HUES64 (cell line): ENCODE measurements around the gene DRG2. TPM values are rescaled to one million over a fixed set of nuclear protein-coding genes. Genes with fewer than 3 reads are reported as not detected.

ENCODE experiments used
- H3K27ac ChIP-seq: 2 replicates; pipeline ENCODE4 v1.7.0; 2013; ENCODE audit warnings: low read depth, low read length, inconsistent platforms
- H3K27me3 ChIP-seq: 2 replicates; pipeline ENCODE4 v1.6.1; 2013; ENCODE audit warnings: mild to moderate bottlenecking, low read length; ENCODE audit not compliant: insufficient read depth
- H3K36me3 ChIP-seq: 2 replicates; pipeline ENCODE4 v1.6.1; 2013; ENCODE audit warnings: mild to moderate bottlenecking, low read length; ENCODE audit not compliant: insufficient read depth
- H3K4me1 ChIP-seq: 2 replicates; pipeline ENCODE4 v1.6.1; 2013; ENCODE audit warnings: mild to moderate bottlenecking, low read length, moderate library complexity; ENCODE audit not compliant: insufficient read depth
- H3K4me3 ChIP-seq: 2 replicates; pipeline ENCODE4 v1.5.1; 2013; ENCODE audit warnings: mild to moderate bottlenecking, low read length, moderate library complexity
- H3K9ac ChIP-seq: 2 replicates; pipeline ENCODE4 v1.6.1; 2013; ENCODE audit warnings: mild to moderate bottlenecking, low read depth, low read length
- H3K9me3 ChIP-seq: 2 replicates; pipeline ENCODE4 v1.6.1; 2013; ENCODE audit warnings: low read depth, low read length; ENCODE audit not compliant: insufficient read depth
- WGBS: fragments of 150-250, 120-280 bp; methylation state at CpG from one replicate; pipeline ENCODE4 v1.1.7; 2013; ENCODE audit warnings: missing lambda C conversion rate; 5-methylcytosine and 5-hydroxymethylcytosine counted together
- polyA plus RNA-seq, 2 experiments: library from polyadenylated mRNA; stranded (reverse); fragments of 50-300 nt; gene quantifications; one replicate each; pipeline ENCODE4 v1.2.3, GENCODE V29; 2013

Gene DRG2, protein sequence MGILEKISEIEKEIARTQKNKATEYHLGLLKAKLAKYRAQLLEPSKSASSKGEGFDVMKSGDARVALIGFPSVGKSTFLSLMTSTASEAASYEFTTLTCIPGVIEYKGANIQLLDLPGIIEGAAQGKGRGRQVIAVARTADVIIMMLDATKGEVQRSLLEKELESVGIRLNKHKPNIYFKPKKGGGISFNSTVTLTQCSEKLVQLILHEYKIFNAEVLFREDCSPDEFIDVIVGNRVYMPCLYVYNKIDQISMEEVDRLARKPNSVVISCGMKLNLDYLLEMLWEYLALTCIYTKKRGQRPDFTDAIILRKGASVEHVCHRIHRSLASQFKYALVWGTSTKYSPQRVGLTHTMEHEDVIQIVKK
- polyA plus RNA-seq (2013, experiment 1 of 2) = 30.7 TPM
- 31.7 TPM for polyA plus RNA-seq (2013, experiment 2 of 2)

DNA sequence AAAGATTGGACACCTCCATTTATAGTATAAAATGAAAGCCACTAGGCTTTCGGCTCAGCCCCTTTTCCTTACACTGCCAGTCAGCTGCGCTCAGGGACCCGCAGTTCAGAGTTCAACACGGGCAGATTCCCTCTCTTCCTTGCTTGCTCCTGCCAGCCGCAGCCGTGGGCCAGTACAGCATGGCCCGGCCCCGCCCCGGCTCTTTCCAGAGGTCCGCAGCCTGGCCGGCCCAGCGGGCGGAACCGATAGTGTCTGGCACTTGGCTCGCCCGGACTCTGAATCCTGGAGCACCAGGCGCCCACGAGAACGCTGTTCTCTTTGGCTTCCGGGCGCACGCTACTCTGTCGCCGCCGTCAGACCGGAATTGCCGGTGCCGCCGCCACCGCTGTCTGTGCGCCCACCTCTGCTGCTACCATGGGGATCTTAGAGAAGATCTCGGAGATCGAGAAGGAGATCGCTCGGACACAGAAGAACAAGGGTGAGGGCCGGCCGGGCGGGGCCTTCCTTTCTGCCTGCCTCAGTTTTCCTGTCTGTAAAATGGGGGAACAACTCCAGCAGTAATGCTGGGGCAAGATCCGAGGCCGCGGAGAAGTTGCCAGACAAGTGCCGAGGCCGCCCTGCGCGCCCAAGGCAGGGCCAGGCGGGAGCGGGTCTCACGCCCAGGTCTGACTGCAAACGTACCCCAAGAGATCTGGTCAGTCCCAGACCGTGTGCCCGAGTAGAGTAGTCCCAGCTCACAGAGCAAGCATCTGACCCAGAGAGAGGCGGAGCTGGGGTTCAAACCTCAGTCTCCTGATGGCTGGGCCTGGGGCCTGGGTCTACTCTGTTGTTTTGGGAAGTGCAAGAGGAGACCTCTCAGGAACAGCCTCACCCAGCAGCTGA is at the start of gene DRG2:
Gene DRG2, plus strand, starts transcription at position 339 of the 882 bp plus-strand sequence. Its CDS starts 76 bp downstream, at position 415.
- Histone ChIP-seq H3K9ac (peak within 1 kb of the TSS; percentile 85), H3K27ac (peak within 1 kb of the TSS; percentile 64; the same call in 1 of the 2 replicates)
- WGBS = 2% methylated on average over 52 of the region's 52 CpGs

DNA sequence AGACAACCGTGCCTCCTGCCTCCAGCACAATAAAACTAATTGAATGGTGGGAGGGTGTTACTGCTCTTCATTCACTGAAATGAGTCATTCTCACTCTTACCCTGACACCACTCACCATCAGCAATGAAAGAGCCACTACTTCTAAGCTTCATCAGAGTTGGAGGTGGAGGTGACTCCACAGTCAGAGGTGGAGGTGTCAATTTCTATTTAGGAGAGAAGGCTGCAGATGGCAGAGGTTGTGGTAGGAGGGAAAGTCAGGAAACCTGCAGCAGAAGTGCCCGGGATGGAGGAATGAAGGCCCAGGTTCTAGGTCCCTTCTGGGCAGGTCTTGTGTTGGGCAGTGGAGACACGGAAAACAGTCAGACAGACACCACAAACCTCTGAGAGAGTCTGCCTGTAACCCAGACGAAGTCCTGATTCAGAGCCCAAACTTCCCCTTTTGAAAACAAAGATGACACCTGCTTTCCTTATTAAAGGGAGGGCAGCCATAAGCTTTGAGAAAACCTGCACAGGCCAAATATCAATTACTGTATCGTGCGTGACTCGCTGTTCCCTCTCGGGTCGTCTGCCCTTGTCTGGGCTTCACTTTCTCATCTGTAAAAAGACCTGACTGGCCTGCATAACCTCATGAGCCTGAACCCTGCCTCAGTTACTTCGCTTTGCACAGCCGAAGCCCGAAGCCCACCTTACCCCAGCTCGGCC is 49.4 kb upstream of the DRG2 start:
- H3K27ac ChIP-seq = peak overlapping the region; percentile 58; the same call in 1 of the 2 replicates
- peak overlapping the region; percentile 78 for H3K9ac ChIP-seq
- H3K36me3 ChIP-seq = no peaks in the 10 kb centered on the region
- peaks cover 13% of the 10 kb centered on the region; the same call in 1 of the 2 replicates for H3K4me1 ChIP-seq
- WGBS = 5% methylated on average over 12 of the region's 13 CpGs
- no peaks in the 10 kb centered on the region for H3K27me3 ChIP-seq
- H3K4me3 ChIP-seq = peak overlapping the region; percentile 91
- no peaks in the 10 kb centered on the region for H3K9me3 ChIP-seq

More for the DNA sequence above, at the start of gene DRG2:
- H3K27me3 ChIP-seq = no peaks in the 10 kb centered on the region
- no peaks in the 10 kb centered on the region for H3K9me3 ChIP-seq
- no peaks in the 10 kb centered on the region for H3K4me1 ChIP-seq
- H3K36me3 ChIP-seq = peaks cover 11% of the 10 kb centered on the region
- H3K4me3 ChIP-seq = peak within 1 kb of the TSS; percentile 94

DNA sequence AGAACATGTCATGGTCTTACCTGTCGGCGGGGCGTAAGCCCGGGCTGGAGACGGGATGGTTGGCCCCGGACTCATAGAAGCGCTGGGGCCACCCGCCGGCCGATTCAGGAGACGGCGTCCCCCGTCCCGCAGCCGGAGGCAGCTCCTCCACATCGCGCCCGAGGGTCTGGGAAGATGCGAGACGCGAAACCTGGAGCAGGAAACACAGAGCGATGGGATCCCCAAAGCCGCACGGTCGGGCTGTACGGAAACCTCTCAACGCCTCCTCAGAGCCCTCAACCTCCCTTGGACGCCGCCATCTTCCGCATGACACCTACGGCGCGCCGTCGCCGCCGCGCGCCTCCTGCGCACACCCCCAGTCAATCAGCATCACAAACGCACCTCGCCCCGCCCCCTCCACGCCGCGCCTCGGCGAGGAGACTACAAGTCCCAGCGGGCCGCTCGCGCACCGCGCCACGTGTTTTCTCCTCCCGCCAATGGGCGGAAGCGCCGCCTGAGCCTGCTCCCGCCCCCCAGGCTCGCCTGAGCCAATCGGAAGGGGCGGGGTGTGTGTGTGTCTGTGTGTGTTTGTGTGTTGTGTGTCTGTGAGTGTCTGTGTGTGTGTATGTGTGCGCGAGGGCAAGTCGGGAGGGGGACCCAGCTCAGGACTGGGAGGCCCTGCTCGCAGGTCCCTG is 48.8 kb upstream of the DRG2 start, which contains the start of the genes ATPAF2 and GID4:
Gene ATPAF2, minus strand, starts transcription at position 308 of the 674 bp plus-strand sequence. Its CDS starts 155 bp downstream, at position 153.
Gene GID4, plus strand, starts transcription at position 548 of the 674 bp plus-strand sequence. Its CDS starts 57 bp downstream, at position 605.
- H3K36me3 ChIP-seq = no peaks in the 10 kb centered on the region
- no peaks in the 10 kb centered on the region for H3K9me3 ChIP-seq
- H3K9ac ChIP-seq = peak within 1 kb of the TSS; percentile 78
- peak within 1 kb of the TSS; percentile 58; the same call in 1 of the 2 replicates for H3K27ac ChIP-seq
- WGBS = under 1% methylated on average over 66 of the region's 67 CpGs
- peaks cover 13% of the 10 kb centered on the region; the same call in 1 of the 2 replicates for H3K4me1 ChIP-seq
- peak within 1 kb of the TSS; percentile 91 for H3K4me3 ChIP-seq
- H3K27me3 ChIP-seq = no peaks in the 10 kb centered on the region

DNA sequence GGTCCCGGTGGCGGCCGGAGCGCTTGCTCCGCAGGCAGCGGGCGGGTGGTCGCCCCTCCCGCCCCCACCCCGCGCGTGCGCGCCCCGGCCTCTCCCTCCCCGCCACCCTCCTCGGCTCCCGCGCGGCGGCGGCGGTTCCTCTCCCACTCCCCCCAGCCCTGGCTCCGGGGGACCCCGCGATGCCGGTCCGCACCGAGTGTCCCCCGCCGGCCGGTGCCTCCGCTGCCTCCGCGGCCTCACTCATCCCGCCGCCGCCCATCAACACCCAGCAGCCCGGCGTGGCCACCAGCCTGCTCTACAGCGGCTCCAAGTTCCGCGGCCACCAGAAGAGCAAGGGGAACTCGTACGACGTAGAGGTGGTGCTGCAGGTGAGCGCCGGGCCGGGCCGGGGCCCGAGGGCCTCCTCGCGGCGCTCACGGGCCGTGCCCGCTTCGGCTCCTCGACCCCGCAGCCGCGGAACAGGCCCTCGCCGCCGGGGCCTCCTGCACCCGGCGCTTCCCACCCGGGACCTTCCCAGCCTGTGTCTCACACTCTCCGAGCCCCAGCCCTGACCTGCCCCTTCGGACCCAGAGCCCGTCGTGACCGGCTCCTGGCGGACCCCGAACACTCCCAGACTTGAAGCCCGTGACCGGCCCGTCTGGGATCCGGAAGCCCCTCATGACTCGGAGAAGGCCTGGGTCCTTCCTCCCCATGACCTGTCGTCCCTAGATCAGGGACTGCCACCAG is 48.0 kb upstream of the DRG2 start:
- no peak overlapping the region for H3K27ac ChIP-seq
- H3K9me3 ChIP-seq = no peaks in the 10 kb centered on the region
- no peaks in the 10 kb centered on the region for H3K36me3 ChIP-seq
- WGBS = under 1% methylated on average over 74 of the region's 81 CpGs
- H3K9ac ChIP-seq = peak overlapping the region; percentile 71
- no peaks in the 10 kb centered on the region for H3K27me3 ChIP-seq
- H3K4me1 ChIP-seq = peaks cover 13% of the 10 kb centered on the region; the same call in 1 of the 2 replicates
- H3K4me3 ChIP-seq = peak overlapping the region; percentile 91

DNA sequence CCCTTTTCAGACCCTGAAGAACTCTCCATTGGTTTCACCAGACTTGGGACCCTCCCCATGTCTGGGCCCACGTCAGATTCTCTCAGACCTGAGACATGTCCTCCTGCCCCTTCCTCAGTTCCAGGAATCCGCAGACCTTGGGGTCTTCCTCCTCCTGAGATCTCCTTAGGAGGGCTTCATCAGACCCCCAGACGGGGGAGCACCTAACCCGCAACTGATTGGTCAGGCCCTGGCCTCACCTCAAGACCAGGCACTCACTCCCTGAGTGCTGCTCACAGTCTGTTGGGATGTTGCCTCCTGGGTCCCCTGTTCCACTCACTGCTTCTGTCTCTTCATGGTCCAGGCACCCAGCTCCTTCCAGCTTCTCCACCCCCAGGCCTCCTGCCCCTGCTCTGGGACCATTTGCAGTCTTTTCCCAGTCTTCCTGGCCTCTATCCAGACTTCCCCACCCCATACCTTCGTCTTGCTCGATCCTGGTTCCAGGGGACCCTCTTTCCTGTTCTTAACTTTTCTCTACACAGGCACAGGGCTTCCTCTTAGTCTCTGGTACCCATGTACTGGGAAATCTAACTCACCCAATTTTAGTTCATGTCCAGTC is 47.4 kb upstream of the DRG2 start:
- H3K9me3 ChIP-seq = no peaks in the 10 kb centered on the region
- H3K4me1 ChIP-seq = peaks cover 13% of the 10 kb centered on the region; the same call in 1 of the 2 replicates
- peaks cover 4% of the 10 kb centered on the region for H3K36me3 ChIP-seq
- 40% methylated on average over 6 of the region's 6 CpGs for WGBS
- no peak overlapping the region for H3K27ac ChIP-seq
- H3K4me3 ChIP-seq = peak overlapping the region; percentile 91
- H3K27me3 ChIP-seq = no peaks in the 10 kb centered on the region
- peak overlapping the region; percentile 71 for H3K9ac ChIP-seq

- no peak overlapping the region for H3K27ac ChIP-seq
- no peaks in the 10 kb centered on the region for H3K27me3 ChIP-seq
- no peak overlapping the region for H3K9ac ChIP-seq
- WGBS = 83% methylated on average over 1 of the region's 1 CpG
- H3K4me3 ChIP-seq = no peak overlapping the region
- H3K9me3 ChIP-seq = no peaks in the 10 kb centered on the region
- peaks cover 13% of the 10 kb centered on the region; the same call in 1 of the 2 replicates for H3K4me1 ChIP-seq
- H3K36me3 ChIP-seq = peaks cover 13% of the 10 kb centered on the region
These were observed 46.0 kb upstream of the DRG2 start for GRCh38 chr17:18041776-18042175.

DNA sequence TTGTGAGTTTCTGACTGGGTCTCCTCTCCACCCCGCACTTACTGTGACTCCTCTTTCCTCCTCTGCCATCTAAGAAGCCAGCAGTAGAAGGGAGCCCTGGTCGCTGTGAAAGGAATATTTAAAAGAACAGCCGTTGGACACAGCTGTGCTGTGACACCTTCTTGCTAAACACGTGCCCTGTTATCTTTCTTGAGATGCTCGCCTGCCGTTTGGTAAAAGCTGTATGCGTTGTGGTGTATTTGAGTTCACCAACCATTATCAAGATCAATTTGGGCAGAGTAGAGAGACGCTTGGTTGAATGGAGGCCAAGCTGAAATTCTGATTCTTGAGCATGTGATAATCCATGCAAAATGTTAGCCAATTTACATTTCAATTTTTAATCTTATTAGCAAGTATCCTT is 44.8 kb upstream of the DRG2 start:
- Histone ChIP-seq H3K36me3 (peaks cover 20% of the 10 kb centered on the region), H3K27ac (no peak overlapping the region), H3K9ac (no peak overlapping the region), H3K4me1 (peaks cover 10% of the 10 kb centered on the region; the same call in 1 of the 2 replicates), H3K27me3 (no peaks in the 10 kb centered on the region), H3K4me3 (no peak overlapping the region), H3K9me3 (no peaks in the 10 kb centered on the region)
- 84% methylated on average over 8 of the region's 8 CpGs for WGBS

- H3K27ac ChIP-seq = no peak overlapping the region
- no peak overlapping the region for H3K9ac ChIP-seq
- 89% methylated on average over 1 of the region's 1 CpG for WGBS
- no peak overlapping the region for H3K4me3 ChIP-seq
- H3K27me3 ChIP-seq = no peaks in the 10 kb centered on the region
- H3K36me3 ChIP-seq = peaks cover 20% of the 10 kb centered on the region
- H3K4me1 ChIP-seq = peaks cover 6% of the 10 kb centered on the region; the same call in 1 of the 2 replicates
- no peaks in the 10 kb centered on the region for H3K9me3 ChIP-seq
These were observed 44.3 kb upstream of the DRG2 start for GRCh38 chr17:18043491-18043890.

- Histone ChIP-seq H3K36me3 (peaks cover 20% of the 10 kb centered on the region), H3K9me3 (no peaks in the 10 kb centered on the region), H3K27me3 (no peaks in the 10 kb centered on the region), H3K27ac (no peak overlapping the region), H3K4me1 (peaks cover 6% of the 10 kb centered on the region; the same call in 1 of the 2 replicates), H3K4me3 (no peak overlapping the region), H3K9ac (no peak overlapping the region)
- WGBS = 94% methylated on average over 3 of the region's 3 CpGs
These were observed 43.1 kb upstream of the DRG2 start for GRCh38 chr17:18044609-18045008.
